PFSK-1 (cell line): ENCODE measurements around the gene LGI2.

Experiments used
- POLR2AphosphoS5 ChIP-seq: IDR thresholded peaks from 2 replicates; pipeline ENCODE4 v1.6.1; 2012; ENCODE audit warnings: low read depth, mild to moderate bottlenecking, control low read depth, low read length, moderate library complexity
- REST ChIP-seq, 2 experiments: IDR thresholded peaks; 2 replicates each; pipeline versions ENCODE4 v1.6.1 to v1.8.0; 2011 to 2012; ENCODE audit warnings: low read depth in 2 of 2, low read length in 2 of 2, control low read depth in 1 of 2, inconsistent platforms in 1 of 2, mild to moderate bottlenecking in 1 of 2, moderate library complexity in 1 of 2; ENCODE audit not compliant: insufficient read depth in 1 of 2
- SIN3A ChIP-seq: IDR thresholded peaks from 2 replicates; pipeline ENCODE4 v1.6.1; 2012; ENCODE audit warnings: mild to moderate bottlenecking, low read length, moderate library complexity, borderline replicate concordance; ENCODE audit not compliant: insufficient read depth
- TAF1 ChIP-seq: IDR thresholded peaks from 2 replicates; pipeline ENCODE4 v1.6.1; 2012; ENCODE audit warnings: low read length, control low read depth, borderline replicate concordance; ENCODE audit not compliant: insufficient read depth

GRCh38 chr4:25012655-25013054 lies 18.1 kb downstream of the LGI2 start:
- TF ChIP-seq REST (IDR thresholded peaks at IDR 0.05; ENCODE audit: insufficient read depth in 1 of 2, low read depth in 2 of 2, low read length in 2 of 2) (no peak), POLR2AphosphoS5 (no peak), TAF1 (no peak), SIN3A (no peak)
